HEK293T (cell line): ENCODE data around the gene MYL10.

Experiments
- BHLHE40 ChIP-seq: fragments of 450-650 bp; IDR thresholded peaks from 2 replicates; pipeline ENCODE4 v1.6.1; 2016; ENCODE audit warnings: mild to moderate bottlenecking, moderate library complexity, borderline replicate concordance
- FOXK2 ChIP-seq: fragments of 450-650 bp; IDR thresholded peaks from 2 replicates; pipeline ENCODE4 v1.6.1; 2016; ENCODE audit warnings: mild to moderate bottlenecking
- L3MBTL2 ChIP-seq: fragments of 450-650 bp; conservative IDR thresholded peaks from 2 replicates; pipeline ENCODE4 v1.6.1; 2016; ENCODE audit warnings: mild to moderate bottlenecking
- TARDBP ChIP-seq: fragments of 450-650 bp; IDR thresholded peaks from 2 replicates; pipeline ENCODE4 v1.6.1; 2016

DNA sequence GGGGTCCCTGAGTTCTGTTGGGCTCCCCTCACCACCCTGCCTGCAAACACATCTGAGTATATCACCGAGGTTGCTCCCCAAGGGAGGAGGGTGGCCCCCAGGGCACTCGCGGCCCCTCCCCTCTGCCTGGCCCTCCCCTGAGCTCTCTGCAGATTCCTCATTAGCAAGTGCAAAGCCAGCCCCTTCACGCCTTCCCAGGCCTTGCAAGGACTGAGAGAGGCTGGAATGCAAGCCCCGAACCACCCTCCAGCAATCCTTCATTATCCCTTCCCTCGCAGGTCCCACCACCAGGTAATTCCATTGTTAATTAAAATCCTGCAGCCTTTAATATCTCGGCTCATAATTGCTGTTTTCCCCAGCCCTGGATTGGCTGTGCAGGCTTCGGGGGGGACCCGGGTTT is 35.3 kb upstream of the MYL10 start:
- TF ChIP-seq TARDBP (no peak), BHLHE40 (no peak), L3MBTL2 (no peak), FOXK2 (no peak)
